HG03175 (cell line): Measurements from ENCODE around the gene SPON2.

Experiments used
- ATAC-seq: cut with Tn5 transposase; IDR thresholded peaks from one replicate; pipeline ENCODE4 v1.9.1; 2021; ENCODE audit warnings: mild to moderate bottlenecking, moderate library complexity; ENCODE audit not compliant: unreplicated experiment

The SPON2 gene

GRCh38 chr4:1172971-1173757 lies 781 bp upstream of the SPON2 start:
- no peak for ATAC-seq

- ATAC-seq = no peak
Observed at GRCh38 chr4:1171311-1172227, 814 bp downstream of the SPON2 start.

DNA sequence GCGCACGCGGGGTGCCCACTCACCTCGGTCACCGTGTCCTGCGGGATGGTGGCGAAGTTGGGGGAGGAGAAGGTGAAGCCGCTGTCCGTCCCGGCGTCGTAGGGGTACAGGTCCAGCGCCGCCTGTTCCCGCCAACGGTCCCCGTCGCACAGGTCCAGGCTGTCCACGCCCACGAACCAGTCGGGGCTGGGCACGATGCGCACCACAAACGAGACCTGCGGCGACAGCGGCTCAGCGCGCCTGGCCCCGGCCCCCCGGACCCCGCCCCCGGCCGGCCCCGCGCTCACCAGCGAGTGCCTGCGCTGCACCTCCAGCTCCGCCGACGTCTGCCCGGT lies 1.4 kb downstream of the SPON2 start:
- ATAC-seq = no peak

GRCh38 chr4:1170156-1170975 lies 2.0 kb downstream of the SPON2 start:
- no peak for ATAC-seq

DNA sequence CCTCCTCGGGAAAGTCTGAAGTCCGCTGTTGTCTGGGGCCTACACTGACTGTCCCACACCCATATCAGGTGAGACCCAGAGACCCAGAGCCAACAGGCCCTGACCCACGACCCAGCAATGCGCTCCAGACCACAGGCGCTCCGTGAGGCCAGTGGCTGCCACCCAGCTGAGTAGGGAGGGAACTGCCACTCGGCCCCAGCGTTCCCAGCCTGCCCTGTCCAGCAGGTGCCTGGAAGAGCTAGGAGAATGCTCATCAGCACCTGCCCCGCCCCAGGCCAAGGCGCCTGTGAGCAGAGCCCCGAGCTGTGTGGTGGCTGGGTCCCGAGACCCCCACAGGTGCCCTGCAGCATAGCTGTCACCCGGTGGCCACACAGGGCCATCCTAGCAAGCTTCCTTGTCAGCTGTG lies 2.7 kb downstream of the SPON2 start:
- no peak for ATAC-seq

- no peak for ATAC-seq
Observed at GRCh38 chr4:1169171-1169671, 3.2 kb downstream of the SPON2 start.

- ATAC-seq = no peak
Observed at GRCh38 chr4:1168191-1169101, 3.9 kb downstream of the SPON2 start.

- peak; percentile 82 for ATAC-seq
Observed at GRCh38 chr4:1167244-1167949, 5.0 kb downstream of the SPON2 start.

DNA sequence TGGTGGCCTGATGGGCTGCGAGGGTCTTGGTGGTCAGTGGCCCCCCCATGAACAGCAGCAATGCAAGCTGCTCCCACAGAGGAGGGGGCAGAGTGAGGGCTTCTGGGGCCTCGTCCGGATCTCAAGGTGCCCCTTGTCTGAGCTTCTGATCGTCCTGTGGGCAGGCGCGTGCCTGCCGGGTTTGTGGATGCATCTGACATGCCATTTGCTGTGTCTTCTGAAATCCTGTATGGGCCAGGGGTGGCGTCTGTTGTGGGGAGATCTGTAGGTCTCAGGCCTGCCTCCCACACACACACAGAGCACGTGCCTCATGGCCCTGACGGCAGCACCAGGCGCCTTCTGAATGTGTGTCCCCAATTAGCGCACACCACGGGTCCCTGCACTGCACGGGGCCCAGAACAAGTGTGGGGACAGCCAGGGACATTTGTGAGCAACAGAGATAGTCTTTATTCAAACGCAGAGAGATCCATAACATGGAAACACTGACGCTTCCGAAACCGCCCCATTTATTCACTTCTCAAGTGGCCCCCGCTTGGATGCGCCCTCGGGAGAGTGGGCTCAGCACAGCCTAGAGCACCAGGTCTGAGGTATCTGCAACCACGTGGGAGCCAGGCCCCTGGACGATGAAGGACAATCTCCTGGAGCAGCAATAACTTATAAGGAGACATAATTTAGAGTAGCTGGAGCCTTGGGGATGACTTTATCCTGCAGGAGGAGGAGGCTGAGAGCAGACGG lies 5.7 kb downstream of the SPON2 start:
- ATAC-seq = no peak

GRCh38 chr4:1164956-1165545 lies 7.3 kb downstream of the SPON2 start:
- no peak for ATAC-seq

- no peak for ATAC-seq
Observed at GRCh38 chr4:1164444-1164843, 7.9 kb downstream of the SPON2 start.

- ATAC-seq = no peak
Observed at GRCh38 chr4:1164040-1164439, 8.3 kb downstream of the SPON2 start.

- ATAC-seq = no peak
Observed at GRCh38 chr4:1160351-1160750, 12.0 kb downstream of the SPON2 start.

GRCh38 chr4:1156069-1156468 lies 16.3 kb downstream of the SPON2 start:
- no peak for ATAC-seq

GRCh38 chr4:1155314-1155713 lies 17.1 kb downstream of the SPON2 start:
- no peak for ATAC-seq

DNA sequence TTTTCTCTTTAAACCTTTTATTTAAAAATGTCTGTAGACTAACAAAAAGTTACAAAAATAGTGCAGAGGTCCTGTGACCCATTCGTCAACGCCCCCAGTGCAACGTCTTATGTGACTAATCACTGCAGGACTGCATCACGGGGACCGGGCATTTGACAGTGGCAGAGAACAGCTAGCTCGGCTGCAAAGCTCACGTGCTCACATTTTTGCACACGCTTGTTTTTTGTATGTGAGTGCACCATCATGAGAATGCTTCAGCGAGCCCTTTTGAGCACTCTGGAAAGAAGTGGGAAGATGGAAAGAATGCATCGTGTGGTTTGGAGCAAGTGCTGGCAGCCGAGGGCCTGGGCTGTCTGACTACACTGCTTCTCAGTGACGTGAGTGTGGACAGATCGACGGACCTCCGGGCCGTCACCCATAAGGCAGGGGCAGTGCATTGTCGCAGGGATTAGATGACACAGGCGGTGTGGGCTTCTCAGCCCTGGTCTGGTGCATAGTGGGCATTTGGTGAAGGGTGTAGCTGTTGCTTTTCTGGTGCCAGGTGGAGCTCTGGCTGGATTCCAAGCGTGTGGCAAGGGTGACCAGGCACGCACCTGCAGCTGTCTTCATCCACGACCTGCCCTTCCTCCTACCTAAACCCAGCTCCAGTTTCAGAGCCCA lies 17.7 kb downstream of the SPON2 start:
- peak; percentile 48 for ATAC-seq

- ATAC-seq = peak; percentile 36
Observed at GRCh38 chr4:1154126-1154522, 18.3 kb downstream of the SPON2 start.

- no peak for ATAC-seq
Observed at GRCh38 chr4:1153567-1154090, 18.8 kb downstream of the SPON2 start.
